Ovary (tissue), 9 donors: ENCODE measurements around the gene MMP8. TPM values are rescaled to one million over a fixed set of nuclear protein-coding genes. Genes with fewer than 3 reads are reported as not detected.
A peak's percentile ranks its signal among the peaks of the same experiment; 100 is the strongest.

Experiments
- DNase-seq, 5 donors: peaks; one replicate each; pipeline ENCODE4 v3.0.0-alpha.2; 2019 to 2020
- H3K27ac ChIP-seq, 2 donors: fragments of 200-600 bp; one replicate each; pipeline versions ENCODE4 v1.5.1 to v1.8.0; 2019 to 2022
- H3K27me3 ChIP-seq: fragments of 200-600 bp; one replicate; pipeline ENCODE4 v1.8.0; 2022
- H3K36me3 ChIP-seq: fragments of 200-600 bp; sonication (generic); one replicate; pipeline ENCODE4 v1.5.1; 2019
- H3K4me1 ChIP-seq: one replicate; pipeline ENCODE4 v1.8.1; 2013; ENCODE audit warnings: mild to moderate bottlenecking, moderate library complexity; ENCODE audit not compliant: insufficient read depth
- H3K4me3 ChIP-seq: fragments of 200-600 bp; sonication (generic); one replicate; pipeline ENCODE4 v1.5.1; 2017
- H3K9me3 ChIP-seq, 2 donors: fragments of 200-600 bp in 1 of 2; sonication (generic) in 1 of 2; one replicate each; pipeline versions ENCODE4 v1.5.1 to v1.8.1; 2013 to 2019; ENCODE audit warnings: mild to moderate bottlenecking in 1 of 2, moderate library complexity in 1 of 2
- CTCF ChIP-seq, 3 donors: fragments of 450-650 bp in 2 of 3; fragments of 200-600 bp in 1 of 3; IDR thresholded peaks; one replicate each; pipeline versions ENCODE4 v1.5.1 to v1.8.0; 2016 to 2022; ENCODE audit warnings: antibody characterized with exemption in 3 of 3, mild to moderate bottlenecking in 1 of 3
- EP300 ChIP-seq: sonication (generic); formaldehyde crosslinking; IDR thresholded peaks from one replicate; pipeline ENCODE4 v1.6.1; 2017; ENCODE audit warnings: antibody characterized with exemption
- POLR2A ChIP-seq: fragments of 450-650 bp; IDR thresholded peaks from one replicate; pipeline ENCODE4 v1.6.1; 2017; ENCODE audit warnings: antibody characterized with exemption, mild to moderate bottlenecking, moderate library complexity
- WGBS, 3 donors: extraction: QIAGEN DNeasy Blood & Tissue Kit in 1 of 3; methylation state at CpG; one replicate each; pipeline versions ENCODE4 v1.1.5 to v1.1.7; 2013 to 2017; 5-methylcytosine and 5-hydroxymethylcytosine counted together
- intact Hi-C, 4 donors: fragments of 100-400 bp; cut with DNase I; formaldehyde crosslinking; loops; one replicate each; pipeline versions ENCODE4 v1.11.0 to v1.15.1; 2022 to 2023
- polyA plus RNA-seq, 2 donors: library from polyadenylated mRNA; stranded (reverse); fragments of 200-250 nt in 1 of 2; fragments of 350-450 nt in 1 of 2; fragmentation: Illumina TruSeq in 1 of 2; extraction: RNeasy Lipid Tissue Mini Kit (QIAGEN cat#74804) in 1 of 2; gene quantifications; one replicate each; pipeline ENCODE4 v1.2.3, GENCODE V29; 2013 to 2014
- total RNA-seq, 7 donors: library from RNA; depleted of rRNA in 2 of 7; stranded (reverse); fragments of >200 nt in 2 of 7; fragmentation: NEBNext Ultra II Directional in 3 of 7; extraction: Animal tissue kit (Norgen Biotek cat#: 25700) in 3 of 7; gene quantifications; one replicate each; pipeline versions ENCODE4 v1.1.0 to v1.2.4, GENCODE V29; 2016 to 2023
- donor health status: DM: no; HTN: no; CAD: no; lungs with moderate emphysema.
- donor health status: DM: no; HTN: no; CAD: no.
- donor health status: Bipolar disorder and iron deficiency.
- donor health status: DM: yes; HTN: yes; CAD: no.
- donor health status: DM: no; HTN: no; CAD: no.
- donor health status: DM: yes; HTN: yes; CAD: no.

MMP8 gene
- total and polyA plus RNA-seq, 9 donors: 0.02 TPM; not detected in 8

DNA sequence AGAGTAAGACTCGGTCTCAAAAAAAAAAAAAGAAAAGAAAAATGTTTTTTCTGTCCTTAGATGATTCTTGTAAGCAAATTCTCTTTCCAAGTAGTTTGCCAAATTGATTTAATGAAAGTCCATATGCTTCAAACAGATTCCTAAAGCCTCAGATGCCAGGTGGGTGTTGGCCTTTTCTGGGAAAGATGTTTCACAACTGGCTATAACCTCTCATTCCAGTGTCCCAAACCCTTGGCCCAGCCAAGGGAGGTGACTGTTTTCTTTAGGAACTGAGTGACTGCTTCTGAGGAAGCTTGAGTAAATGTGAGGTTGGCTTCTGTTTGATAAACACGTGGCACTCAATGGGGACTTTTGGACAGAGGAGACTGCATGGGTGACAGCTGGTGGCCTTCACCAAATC, 46.7 kb downstream of the MMP8 start:
- 64 to 80% (median 75%) methylated on average over 2 of the region's 2 CpGs for WGBS, 3 donors
- Histone ChIP-seq H3K36me3 (no peaks in the 10 kb centered on the region), H3K27me3 (no peaks in the 10 kb centered on the region), H3K4me1 (no peaks in the 10 kb centered on the region), H3K27ac (no peak overlapping the region), H3K4me3 (no peak overlapping the region), H3K9me3 (no peaks in the 10 kb centered on the region)
- TF ChIP-seq POLR2A: no peak
- TF ChIP-seq EP300: no peak
- TF ChIP-seq CTCF (IDR thresholded peaks at IDR 0.05): no peak
- DNase-seq: no peak
- intact Hi-C loops: no loop called here

GRCh38 chr11:102676084-102676483, 48.7 kb downstream of the MMP8 start:
- no peak overlapping the region for H3K4me3 ChIP-seq
- WGBS, 3 donors: 63 to 72% (median 71%) methylated on average over 2 of the region's 2 CpGs
- intact Hi-C loops: no loop called here

DNA sequence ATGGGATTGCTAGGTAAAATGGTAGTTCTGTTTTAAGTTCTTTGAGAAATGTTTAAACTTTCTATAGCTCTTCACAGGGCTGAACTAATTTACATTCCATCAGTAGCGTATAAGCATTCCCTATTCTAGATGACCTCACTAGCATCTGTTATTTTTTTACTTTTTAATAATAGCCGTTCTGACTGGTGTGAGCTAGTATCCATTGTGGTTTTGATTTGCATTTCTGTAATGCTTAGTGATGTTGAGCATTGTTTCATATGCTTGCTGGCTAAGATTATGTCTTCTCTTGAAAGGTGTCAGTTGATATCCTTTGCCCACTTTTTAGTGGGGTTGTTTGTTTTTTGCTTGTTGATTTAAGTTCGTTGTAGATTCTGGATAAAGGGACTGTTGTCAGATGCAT, 55.1 kb downstream of the MMP8 start:
- Histone ChIP-seq H3K27me3 (no peaks in the 10 kb centered on the region), H3K27ac (no peak overlapping the region), H3K36me3 (no peaks in the 10 kb centered on the region), H3K4me1 (no peaks in the 10 kb centered on the region), H3K4me3 (no peak overlapping the region), H3K9me3 (no peaks in the 10 kb centered on the region)
- intact Hi-C loops: no loop called here
- TF ChIP-seq CTCF (IDR thresholded peaks at IDR 0.05) (no peak), POLR2A (no peak), EP300 (no peak)
- no peak for DNase-seq
- 63 to 74% (median 68%) methylated on average over 3 of the region's 3 CpGs for WGBS, 3 donors

More at GRCh38 chr11:102676084-102676483, 48.7 kb downstream of the MMP8 start:
- TF ChIP-seq POLR2A (no peak), EP300 (no peak), CTCF (IDR thresholded peaks at IDR 0.05) (no peak)
- H3K36me3 ChIP-seq: no peaks in the 10 kb centered on the region
- H3K27me3 ChIP-seq: no peaks in the 10 kb centered on the region
- no peaks in the 10 kb centered on the region for H3K9me3 ChIP-seq
- H3K4me1 ChIP-seq: no peaks in the 10 kb centered on the region
- no peak for DNase-seq
- no peak overlapping the region for H3K27ac ChIP-seq

DNA sequence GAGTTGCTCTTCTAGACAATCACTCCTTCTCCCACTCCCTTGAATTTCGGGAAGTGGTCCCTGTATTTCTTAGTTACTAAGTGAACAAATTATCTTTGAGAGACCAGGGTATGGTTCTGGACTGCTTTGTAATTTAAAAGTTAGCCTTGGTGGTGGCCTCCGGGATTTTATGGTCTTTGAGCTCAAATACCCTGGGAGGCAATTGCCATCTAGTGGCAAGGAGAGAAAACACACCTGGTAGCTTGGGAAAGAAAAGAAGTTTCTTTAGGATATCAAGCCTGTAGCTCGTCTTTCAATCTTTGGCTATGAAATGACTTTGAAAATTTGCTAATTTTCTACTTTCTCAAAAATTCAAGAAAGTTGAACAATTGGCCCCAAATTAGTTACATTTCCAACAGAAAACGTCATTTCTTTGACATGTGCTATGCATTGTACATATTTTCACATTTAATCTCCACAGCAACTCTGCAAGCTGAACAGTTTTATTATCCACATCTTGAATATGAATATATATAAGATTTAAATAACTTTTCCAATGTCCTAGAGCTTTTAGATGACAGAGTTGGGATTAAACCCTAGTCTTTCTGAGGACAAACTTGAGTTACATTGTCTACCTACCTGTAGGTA, 58.3 kb downstream of the MMP8 start:
- H3K4me1 ChIP-seq: no peaks in the 10 kb centered on the region
- intact Hi-C loops: no loop called here
- no peaks in the 10 kb centered on the region for H3K36me3 ChIP-seq
- no peaks in the 10 kb centered on the region for H3K9me3 ChIP-seq
- DNase-seq: no peak
- H3K27ac ChIP-seq: no peak overlapping the region
- 7 to 11% (median 10%) methylated on average over 4 of the region's 4 CpGs for WGBS, 3 donors
- H3K27me3 ChIP-seq: no peaks in the 10 kb centered on the region
- peak in 1 of 3 donors; percentile 37 for TF ChIP-seq CTCF (IDR thresholded peaks at IDR 0.05)
- TF ChIP-seq POLR2A: no peak
- H3K4me3 ChIP-seq: no peak overlapping the region
